ENCODE results near the gene SLC6A12. TPM values are rescaled to one million over a fixed set of nuclear protein-coding genes. Genes with fewer than 3 reads are reported as not detected.
A peak's percentile ranks its signal among the peaks of the same experiment; 100 is the strongest.

SLC6A12 gene
- total RNA-seq, 1 experiment from 2014 or later: 2.1 TPM

- CTCF ChIA-PET: interaction anchor here (0.9 kb wide), 1 partner anchor 25 kb away, joined by 3 read pairs; no protein-coding TSS in a partner anchor
- intact Hi-C loops (cut with micrococcal nuclease; ENCODE audit: unreplicated experiment): no loop called here
- peak in 1 of 2 experiments; percentile 50 for TF ChIP-seq CTCF (IDR thresholded peaks at IDR 0.05; ENCODE audit: insufficient read depth in 1 of 2, low read depth in 1 of 2, low read length in 1 of 2, severe bottlenecking in 1 of 2, unreplicated experiment in 1 of 2)
- Mint-ChIP-seq H3K4me1 (ENCODE audit: low read depth, unreplicated experiment) (peaks cover 14% of the 10 kb centered on the region), H3K36me3 (ENCODE audit: insufficient read depth, unreplicated experiment) (no peaks in the 10 kb centered on the region), H3K4me3 (ENCODE audit: unreplicated experiment) (no peak overlapping the region), H3K27ac (ENCODE audit: unreplicated experiment) (no peak overlapping the region), H3K9me3 (ENCODE audit: unreplicated experiment) (no peaks in the 10 kb centered on the region), H3K27me3 (ENCODE audit: insufficient read depth, unreplicated experiment) (no peaks in the 10 kb centered on the region)
- POLR2A ChIA-PET: no interaction called here
- Histone ChIP-seq H3K9me3 (no peaks in the 10 kb centered on the region), H3K4me1 (peaks cover 6% of the 10 kb centered on the region; the same call in 1 of the 2 replicates), H3K4me3 (ENCODE audit: low read depth, low read length) (no peak overlapping the region), H3K36me3 (ENCODE audit: control insufficient read depth, insufficient read depth, low read length) (no peaks in the 10 kb centered on the region), H3K27me3 (replicated peaks; ENCODE audit: control insufficient read depth, insufficient read depth, low read length) (no peaks in the 10 kb centered on the region)
- BruUV-seq (replicated peaks): no TSS peak
- peak in 1 of 2 experiments; percentile 37 for DNase-seq
Observed at GRCh38 chr12:169528-170370, 44.2 kb downstream of the SLC6A12 start.

- POLR2A ChIA-PET: no interaction called here
- no peaks in the 10 kb centered on the region for H3K27me3 ChIP-seq (replicated peaks; ENCODE audit: control insufficient read depth, insufficient read depth, low read length)
- H3K36me3 Mint-ChIP-seq (ENCODE audit: insufficient read depth, unreplicated experiment): no peaks in the 10 kb centered on the region
Observed at GRCh38 chr12:168763-169525, 45.0 kb downstream of the SLC6A12 start.

More at GRCh38 chr12:168763-169525, 45.0 kb downstream of the SLC6A12 start:
- CTCF ChIA-PET: no interaction called here
- no peak for DNase-seq
- no peak overlapping the region for H3K4me3 ChIP-seq (ENCODE audit: low read depth, low read length)
- H3K36me3 ChIP-seq (ENCODE audit: control insufficient read depth, insufficient read depth, low read length): no peaks in the 10 kb centered on the region
- no peaks in the 10 kb centered on the region for H3K9me3 ChIP-seq
- peaks cover 6% of the 10 kb centered on the region; the same call in 1 of the 2 replicates for H3K4me1 ChIP-seq
- BruUV-seq (replicated peaks): no TSS peak
- Mint-ChIP-seq H3K27ac (ENCODE audit: unreplicated experiment) (no peak overlapping the region), H3K4me1 (ENCODE audit: low read depth, unreplicated experiment) (peaks cover 21% of the 10 kb centered on the region), H3K9me3 (ENCODE audit: unreplicated experiment) (no peaks in the 10 kb centered on the region), H3K4me3 (ENCODE audit: unreplicated experiment) (no peak overlapping the region), H3K27me3 (ENCODE audit: insufficient read depth, unreplicated experiment) (no peaks in the 10 kb centered on the region)
- intact Hi-C loops (cut with micrococcal nuclease; ENCODE audit: unreplicated experiment): no loop called here
- no peak for TF ChIP-seq CTCF (IDR thresholded peaks at IDR 0.05; ENCODE audit: insufficient read depth in 1 of 2, low read depth in 1 of 2, low read length in 1 of 2, severe bottlenecking in 1 of 2, unreplicated experiment in 1 of 2)
